Heart left ventricle (tissue), 16 donors: Measurements from ENCODE around the gene CPA5. TPM values are rescaled to one million over a fixed set of nuclear protein-coding genes. Genes with fewer than 3 reads are reported as not detected.
A peak's percentile ranks its signal among the peaks of the same experiment; 100 is the strongest.

Source experiments
- ATAC-seq, 4 donors: fragments of 200-7000 bp; cut with Tn5 transposase; one replicate each; pipeline ENCODE4 v1.9.1; 2020 to 2022; ENCODE audit warnings: moderate library complexity in 4 of 4, mild to moderate bottlenecking in 3 of 4, moderate number of reproducible peaks in 1 of 4
- DNase-seq, 5 donors: peaks; one replicate each; pipeline ENCODE4 v3.0.0-alpha.2; 2020
- H3K27ac ChIP-seq, 12 donors: fragments of 200-600 bp; sonication (generic) in 4 of 12; one replicate each; pipeline versions ENCODE4 v1.5.0 to v1.8.0; 2016 to 2022; ENCODE audit warnings: mild to moderate bottlenecking in 2 of 12
- H3K27me3 ChIP-seq, 9 donors: fragments of 200-600 bp; sonication (generic) in 2 of 9; one replicate each; pipeline versions ENCODE4 v1.5.1 to v1.8.0; 2016 to 2022; ENCODE audit warnings: mild to moderate bottlenecking in 3 of 9
- H3K36me3 ChIP-seq, 9 donors: fragments of 200-600 bp; sonication (generic) in 2 of 9; one replicate each; pipeline versions ENCODE4 v1.5.0 to v1.8.0; 2018 to 2022; ENCODE audit warnings: mild to moderate bottlenecking in 2 of 9
- H3K4me1 ChIP-seq, 12 donors: fragments of 200-600 bp; sonication (generic) in 4 of 12; one replicate each; pipeline versions ENCODE4 v1.5.0 to v1.8.0; 2016 to 2022; ENCODE audit warnings: mild to moderate bottlenecking in 3 of 12
- H3K4me3 ChIP-seq, 12 donors: fragments of 200-600 bp; sonication (generic) in 4 of 12; one replicate each; pipeline versions ENCODE4 v1.5.0 to v1.8.0; 2017 to 2022; ENCODE audit warnings: mild to moderate bottlenecking in 9 of 12, moderate library complexity in 4 of 12
- H3K9me3 ChIP-seq, 12 donors: fragments of 200-600 bp; sonication (generic) in 4 of 12; one replicate each; pipeline versions ENCODE4 v1.5.0 to v1.8.0; 2016 to 2022; ENCODE audit warnings: mild to moderate bottlenecking in 1 of 12
- POLR2A ChIP-seq, 2 donors: fragments of 450-650 bp; IDR thresholded peaks; one replicate each; pipeline ENCODE4 v1.6.1; 2017; ENCODE audit warnings: antibody characterized with exemption in 2 of 2, mild to moderate bottlenecking in 2 of 2, moderate library complexity in 2 of 2
- WGBS, 4 donors: extraction: QIAGEN DNeasy Blood & Tissue Kit in 2 of 4; methylation state at CpG; one replicate each; pipeline versions ENCODE4 v1.1.5 to v1.1.7; 2013 to 2018; 5-methylcytosine and 5-hydroxymethylcytosine counted together
- intact Hi-C, 10 donors: fragments of 100-400 bp; cut with DNase I; formaldehyde crosslinking; loops; one replicate each; pipeline versions ENCODE4 v1.11.1 to v1.14.2; 2022
- polyA plus RNA-seq, 2 donors: library from polyadenylated mRNA; stranded (reverse); fragments of 200-250 nt; gene quantifications; one replicate each; pipeline ENCODE4 v1.2.3, GENCODE V29; 2013
- total RNA-seq, 9 donors: library from RNA; depleted of rRNA in 2 of 9; stranded (reverse); fragments of >200 nt in 2 of 9; fragmentation: NEBNext Ultra II Directional in 3 of 9; extraction: Animal tissue kit (Norgen Biotek cat#: 25700) in 3 of 9; gene quantifications; one replicate each; pipeline versions ENCODE4 v1.1.0 to v1.2.4, GENCODE V29; 2016 to 2023
- TF ChIP-seq, protein P1 (sequence below), 12 donors: fragments of 200-600 bp; sonication (generic) in 4 of 12; IDR thresholded peaks; one replicate each; pipeline versions ENCODE4 v1.5.0 to v1.8.0; 2018 to 2022; ENCODE audit warnings: antibody characterized with exemption in 12 of 12, mild to moderate bottlenecking in 5 of 12
- donor health status: ischemic (EF 13 %, LVEDD 7.1; RV severe dilation, severe dysfunction).
- donor health status: healthy with polysubstance abuse.
- donor health status: DM: no; HTN: yes; CAD: no.
- donor health status: DM: no; HTN: no; CAD: no.
- donor health status: ischemic (EF 25% LVEDD 6.9; RV normal size, moderate dysfunction).
- donor health status: ischemic (EF 25% LVEDD 5.7; RV mildly dilated, moderate dysfunction).
- donor health status: healthy.
- donor health status: DM: yes; HTN: yes; CAD: no.
- donor health status: ischemic (EF 35%, LVEDD 5.7; RV mildly dilated, moderate dysfunction).
- donor health status: nonischemic (EF 11% LVEDD 7.7; RV severe dilation, severe dysfunction).
- donor health status: DM: yes; HTN: yes; CAD: no.
- donor health status: PGD.
- donor health status: ischemic (EF 29% LVEDD 5.4; RV normal size, mild dysfunction).
- donor health status: nonischemic (EF 23%, LVEDD 6.1; RV moderate dilation, normal function).

Gene CPA5
- total and polyA plus RNA-seq, 11 donors: not detected

DNA sequence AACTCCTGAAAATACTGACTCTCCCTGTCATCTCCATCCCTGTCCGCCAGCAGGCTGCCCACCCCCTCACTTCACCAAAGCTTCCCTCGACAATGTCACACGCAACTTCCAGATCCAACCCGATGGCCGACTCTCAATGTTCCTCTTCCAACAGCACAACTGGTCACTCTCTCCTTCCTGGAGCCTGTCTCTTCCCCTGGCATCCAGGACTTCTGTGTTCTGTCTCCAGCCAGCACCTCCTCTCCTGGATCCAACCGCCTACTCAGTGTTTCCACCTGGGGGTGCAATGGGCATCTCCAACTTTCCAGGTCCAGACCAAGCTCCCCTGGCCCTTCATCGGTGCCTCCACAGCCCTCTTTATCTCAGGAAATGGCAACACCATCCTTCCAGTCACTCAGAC is 8.6 kb downstream of the CPA5 start:
- Histone ChIP-seq H3K27ac (peak overlapping the region in 7 of 12 donors; percentile 31 to 71 (median 64)), H3K9me3 (no peaks in the 10 kb centered on the region), H3K27me3 (no peaks in the 10 kb centered on the region), H3K4me1 (peaks cover 0 to 34% (median 17%) of the 10 kb centered on the region in 12 donors), H3K36me3 (no peaks in the 10 kb centered on the region), H3K4me3 (no peak overlapping the region)
- intact Hi-C loops: loop anchor here in 1 of 10 donors (5.0 kb wide), 1 partner anchor 81 kb away; no protein-coding TSS in a partner anchor
- ATAC-seq (no peak), DNase-seq (no peak)
- TF ChIP-seq, protein P1, sequence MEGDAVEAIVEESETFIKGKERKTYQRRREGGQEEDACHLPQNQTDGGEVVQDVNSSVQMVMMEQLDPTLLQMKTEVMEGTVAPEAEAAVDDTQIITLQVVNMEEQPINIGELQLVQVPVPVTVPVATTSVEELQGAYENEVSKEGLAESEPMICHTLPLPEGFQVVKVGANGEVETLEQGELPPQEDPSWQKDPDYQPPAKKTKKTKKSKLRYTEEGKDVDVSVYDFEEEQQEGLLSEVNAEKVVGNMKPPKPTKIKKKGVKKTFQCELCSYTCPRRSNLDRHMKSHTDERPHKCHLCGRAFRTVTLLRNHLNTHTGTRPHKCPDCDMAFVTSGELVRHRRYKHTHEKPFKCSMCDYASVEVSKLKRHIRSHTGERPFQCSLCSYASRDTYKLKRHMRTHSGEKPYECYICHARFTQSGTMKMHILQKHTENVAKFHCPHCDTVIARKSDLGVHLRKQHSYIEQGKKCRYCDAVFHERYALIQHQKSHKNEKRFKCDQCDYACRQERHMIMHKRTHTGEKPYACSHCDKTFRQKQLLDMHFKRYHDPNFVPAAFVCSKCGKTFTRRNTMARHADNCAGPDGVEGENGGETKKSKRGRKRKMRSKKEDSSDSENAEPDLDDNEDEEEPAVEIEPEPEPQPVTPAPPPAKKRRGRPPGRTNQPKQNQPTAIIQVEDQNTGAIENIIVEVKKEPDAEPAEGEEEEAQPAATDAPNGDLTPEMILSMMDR (IDR thresholded peaks at IDR 0.05): no peak
- no peak for TF ChIP-seq POLR2A (IDR thresholded peaks at IDR 0.05)
- 78 to 86% (median 84%) methylated on average over 7 of the region's 7 CpGs for WGBS, 4 donors

DNA sequence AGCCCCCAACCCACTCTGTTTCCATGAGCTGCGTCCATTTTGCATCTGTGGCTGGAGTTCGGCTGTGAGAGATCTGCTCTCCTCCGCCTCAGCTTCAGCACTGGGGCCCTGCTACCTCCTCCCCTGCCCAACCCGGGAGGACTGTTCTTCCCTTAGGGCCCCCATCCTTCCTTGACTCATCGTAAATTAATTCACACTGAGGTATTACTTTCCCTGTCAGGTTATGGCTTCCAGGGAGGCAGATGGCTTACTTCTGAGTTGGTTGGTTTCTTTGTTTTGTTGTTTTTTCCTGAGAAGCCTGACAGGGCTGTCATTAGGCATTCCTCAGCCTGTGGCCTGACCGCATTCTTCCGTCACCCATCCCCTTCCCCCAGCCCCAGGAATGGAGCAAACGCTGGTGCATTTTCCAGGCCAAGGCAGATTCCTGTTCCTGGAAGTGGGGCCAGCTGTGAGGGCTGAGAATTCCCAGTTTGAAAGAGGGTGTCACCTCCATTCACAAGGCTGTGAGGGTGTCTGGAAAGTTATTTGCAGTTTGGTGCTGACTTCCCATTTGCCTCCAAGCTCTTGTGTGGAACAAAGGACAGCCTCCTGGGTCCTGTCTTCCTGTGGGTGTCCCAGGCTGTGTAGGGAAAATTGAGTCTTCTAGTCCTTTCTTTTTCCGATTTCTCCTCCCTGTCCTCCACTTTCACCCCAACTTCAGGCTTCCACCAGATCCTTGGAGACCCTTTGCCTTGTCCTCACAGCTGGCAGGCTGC is 11.7 kb downstream of the CPA5 start:
- WGBS, 4 donors: 38 to 53% (median 50%) methylated on average over 9 of the region's 9 CpGs
- Histone ChIP-seq H3K4me3 (no peak overlapping the region), H3K27me3 (no peaks in the 10 kb centered on the region), H3K9me3 (peaks cover 0 to 24% (median 7%) of the 10 kb centered on the region in 12 donors), H3K36me3 (no peaks in the 10 kb centered on the region), H3K27ac (peak overlapping the region; percentile 41 to 88 (median 74)), H3K4me1 (peaks cover 0 to 25% (median 15%) of the 10 kb centered on the region in 12 donors)
- TF ChIP-seq, protein P1 (IDR thresholded peaks at IDR 0.05): no peak
- TF ChIP-seq POLR2A (IDR thresholded peaks at IDR 0.05): no peak
- intact Hi-C loops: no loop called here
- ATAC-seq: peak; percentile 46 to 83 (median 78)
- peak in 4 of 5 donors; percentile 60 to 77 (median 69) for DNase-seq

DNA sequence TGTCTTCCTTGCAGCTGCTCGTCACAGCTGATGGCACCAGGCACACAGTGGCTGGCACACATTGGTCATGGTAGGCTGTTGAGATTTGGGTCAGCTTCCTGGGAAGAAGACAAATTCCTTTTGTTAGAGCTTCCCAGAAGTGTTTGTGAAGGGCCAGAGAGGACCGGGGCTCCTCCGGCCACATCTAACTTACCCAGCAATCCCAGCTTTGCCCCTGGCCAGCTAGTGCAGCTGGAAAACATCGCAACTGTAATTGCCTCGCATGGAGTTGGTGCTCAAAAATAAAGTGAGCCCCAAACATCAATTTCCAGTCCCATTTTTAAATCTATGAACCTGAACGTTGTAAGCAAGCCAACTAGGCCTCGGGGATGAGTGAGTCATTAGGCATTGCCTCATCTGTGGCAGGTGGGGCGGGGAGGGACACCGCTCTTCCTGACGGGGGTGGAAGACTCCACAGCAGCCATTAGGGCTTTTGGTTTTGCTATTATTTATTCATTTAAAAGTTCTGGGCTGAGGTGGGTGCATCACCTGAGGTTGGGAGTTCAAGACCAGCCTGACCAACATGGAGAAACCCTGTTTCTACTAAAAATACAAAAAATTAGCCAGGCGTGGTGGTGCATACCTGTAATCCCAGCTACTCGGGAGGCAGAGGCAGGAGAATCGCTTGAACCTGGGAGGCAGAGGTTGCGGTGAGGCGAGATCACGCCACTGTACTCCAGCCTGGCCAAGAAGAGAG is 12.4 kb downstream of the CPA5 start:
- Histone ChIP-seq H3K27ac (peak overlapping the region; percentile 41 to 88 (median 73)), H3K27me3 (no peaks in the 10 kb centered on the region), H3K9me3 (peaks cover 0 to 24% (median 7%) of the 10 kb centered on the region in 12 donors), H3K36me3 (no peaks in the 10 kb centered on the region), H3K4me1 (peaks cover 0 to 18% (median 10%) of the 10 kb centered on the region in 12 donors), H3K4me3 (no peak overlapping the region)
- DNase-seq: peak in 1 of 5 donors; percentile 47
- WGBS, 4 donors: 73 to 85% (median 76%) methylated on average over 13 to 16 of the region's 16 CpGs
- ATAC-seq: peak; percentile 5 to 72 (median 62)
- TF ChIP-seq POLR2A (IDR thresholded peaks at IDR 0.05): no peak
- TF ChIP-seq, protein P1 (IDR thresholded peaks at IDR 0.05): no peak
- intact Hi-C loops: no loop called here

DNA sequence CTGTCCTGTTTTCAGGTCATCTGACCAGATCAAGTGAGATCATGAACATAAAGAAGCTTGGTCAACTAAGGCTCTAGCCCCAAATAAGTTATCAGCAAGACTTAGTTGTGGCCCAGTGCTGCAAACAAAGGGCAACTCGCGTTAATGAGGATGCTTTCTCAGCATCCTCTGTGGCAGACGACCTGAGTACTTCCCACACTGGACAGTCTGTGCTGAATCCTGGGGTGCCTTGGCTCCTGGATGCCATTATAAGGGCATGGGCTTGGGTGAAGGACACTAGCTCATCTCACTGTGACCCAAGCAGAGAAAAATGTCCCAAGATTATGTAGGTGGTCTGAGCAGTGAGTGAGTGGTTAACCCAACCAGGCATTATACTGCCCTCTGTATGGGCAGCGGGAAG is 13.9 kb downstream of the CPA5 start:
- ATAC-seq (no peak), DNase-seq (no peak)
- WGBS, 4 donors: 94 to 96% (median 94%) methylated on average over 4 of the region's 4 CpGs
- TF ChIP-seq POLR2A (IDR thresholded peaks at IDR 0.05): no peak
- TF ChIP-seq, protein P1 (IDR thresholded peaks at IDR 0.05): no peak
- no peak overlapping the region for H3K4me3 ChIP-seq
- peaks cover 0 to 24% (median 7%) of the 10 kb centered on the region in 12 donors for H3K9me3 ChIP-seq
- no peaks in the 10 kb centered on the region for H3K27me3 ChIP-seq
- no peak overlapping the region for H3K27ac ChIP-seq
- H3K4me1 ChIP-seq: peaks cover 0 to 13% (median 8%) of the 10 kb centered on the region in 12 donors
- H3K36me3 ChIP-seq: no peaks in the 10 kb centered on the region
- intact Hi-C loops: no loop called here
